RWPE1 (cell line): Measurements from ENCODE around the gene SMIM12.
A peak's percentile ranks its signal among the peaks of the same experiment; 100 is the strongest.

Experiments
- CTCF ChIA-PET: fragments of 350-600 bp; sonication (Branson Sonifier 250); formaldehyde crosslinking; extraction: SDS; loops from one replicate; lab custom pipeline; 2021; lab: Yijun Ruan, JAX
- POLR2A ChIA-PET: fragments of 400-600 bp; formaldehyde crosslinking; extraction: SDS; loops from one replicate; lab custom pipeline; 2020; ENCODE audit warnings: antibody characterized with exemption; ENCODE audit not compliant: low non-redundant PET; lab: Yijun Ruan, JAX
- DNase-seq: peaks from one replicate; pipeline ENCODE4 v3.0.0; 2012; ENCODE audit warnings: low spot score
- H3K27ac ChIP-seq: fragments of 450-650 bp; 2 replicates; pipeline ENCODE4 v1.5.1; 2017
- CTCF ChIP-seq: fragments of 450-650 bp; conservative IDR thresholded peaks from 2 replicates; pipeline ENCODE4 v1.5.1; 2017; ENCODE audit warnings: low read depth, mild to moderate bottlenecking

SMIM12 gene

GRCh38 chr1:34869760-34870159 is 10.2 kb upstream of the SMIM12 start:
- TF ChIP-seq CTCF: no peak
- DNase-seq: no peak
- CTCF ChIA-PET: interaction anchor here (1.0 kb wide), 1 partner anchor 10 kb away, joined by 3 read pairs; the partner anchor contains the start of gene SMIM12
- POLR2A ChIA-PET: interaction anchor here (1.2 kb wide), 1 partner anchor 10 kb away, joined by 5 read pairs; the partner anchor contains the start of gene SMIM12
- no peak overlapping the region for H3K27ac ChIP-seq

GRCh38 chr1:34868230-34869049 is 8.9 kb upstream of the SMIM12 start:
- no peak for DNase-seq
- TF ChIP-seq CTCF: no peak
- no peak overlapping the region for H3K27ac ChIP-seq
- CTCF ChIA-PET: interaction anchor here (1.3 kb wide), 1 partner anchor 9 kb away, joined by 6 read pairs; the partner anchor contains the start of gene SMIM12
- POLR2A ChIA-PET: interaction anchor here (1.2 kb wide), 1 partner anchor 9 kb away, joined by 5 read pairs; the partner anchor contains the start of gene SMIM12

GRCh38 chr1:34867415-34867814 is 7.9 kb upstream of the SMIM12 start:
- DNase-seq: no peak
- no peak for TF ChIP-seq CTCF
- POLR2A ChIA-PET: no interaction called here
- H3K27ac ChIP-seq: no peak overlapping the region
- CTCF ChIA-PET: interaction anchor here (0.7 to 1.3 kb wide), 2 partner anchors 80 to 403 kb away, joined by 4 to 5 read pairs; no protein-coding TSS in a partner anchor

GRCh38 chr1:34866762-34867109 is 7.2 kb upstream of the SMIM12 start:
- ChIA-PET POLR2A (interaction anchor here (0.5 kb wide), 1 partner anchor 111 kb away, joined by 6 read pairs; no protein-coding TSS in a partner anchor), CTCF (interaction anchor here (0.5 to 1.5 kb wide), 10 partner anchors 8 to 406 kb away, joined by 3 to 10 read pairs (median 4); no protein-coding TSS in a partner anchor)
- no peak for TF ChIP-seq CTCF
- no peak for DNase-seq
- peak overlapping the region; percentile 77 for H3K27ac ChIP-seq

GRCh38 chr1:34865981-34866761 is 6.6 kb upstream of the SMIM12 start:
- H3K27ac ChIP-seq: peak overlapping the region; percentile 77
- DNase-seq: peak; percentile 72
- TF ChIP-seq CTCF: peak; percentile 90
- POLR2A ChIA-PET: interaction anchor here (0.5 kb wide), 1 partner anchor 111 kb away, joined by 6 read pairs; no protein-coding TSS in a partner anchor
- CTCF ChIA-PET: interaction anchor here (0.5 to 1.5 kb wide), 13 partner anchors 8 to 565 kb away, joined by 3 to 10 read pairs (median 4); no protein-coding TSS in a partner anchor

- ChIA-PET POLR2A (no interaction called here), CTCF (interaction anchor here (0.6 to 1.5 kb wide), 6 partner anchors 9 to 566 kb away, joined by 3 to 10 read pairs (median 3); no protein-coding TSS in a partner anchor)
- no peak for DNase-seq
- no peak for TF ChIP-seq CTCF
- peak overlapping the region; percentile 77 for H3K27ac ChIP-seq
Observed at GRCh38 chr1:34865573-34865972, 6.0 kb upstream of the SMIM12 start.
